HCT116 (cell line): ENCODE measurements around the gene SMYD3. TPM values are rescaled to one million over a fixed set of nuclear protein-coding genes. Genes with fewer than 3 reads are reported as not detected.

Experiments
- ATAC-seq: fragments of 200-7000 bp; cut with Tn5 transposase; 2 replicates; pipeline ENCODE4 v1.9.1; 2020; ENCODE audit warnings: mild to moderate bottlenecking, moderate library complexity
- BruUV-seq: library from RNA; stranded (reverse); fragments of 400-500 nt; replicated peaks from 2 replicates; lab custom pipeline; 2021; lab: Mats Ljungman, UMichigan
- CTCF ChIA-PET: fragments of 300-600 bp; sonication (Branson Sonifier 250); formaldehyde crosslinking; loops from one replicate; lab custom pipeline; 2021; ENCODE audit warnings: antibody characterized with exemption; lab: Charles Lee
- POLR2A ChIA-PET: fragments of 300-600, 350-600 bp; sonication (Branson Sonifier 250); formaldehyde crosslinking; loops from one replicate; lab custom pipeline; 2021; ENCODE audit warnings: antibody characterized with exemption; lab: Charles Lee
- RAD21 ChIA-PET, 2 experiments: fragments of 300-600 bp; sonication (Branson Sonifier 250); formaldehyde crosslinking; loops; one replicate each; lab custom pipeline; 2023; ENCODE audit warnings: low total read pairs in 2 of 2; ENCODE audit not compliant: uncharacterized antibody in 2 of 2, unreplicated experiment in 2 of 2, low non-redundant PET in 1 of 2; lab: Charles Lee
- DNase-seq: peaks from one replicate; pipeline ENCODE4 v3.0.0-alpha.2; 2010; ENCODE audit warnings: low read depth, low spot score
- H2AFZ ChIP-seq: fragments of 200-600 bp; shearing (Covaris generic), sonication (generic); 2 replicates; pipeline ENCODE4 v1.6.1; 2017; ENCODE audit warnings: low read depth, mixed run types, mixed read lengths, antibody characterized with exemption, low read length; ENCODE audit not compliant: poor library complexity, severe bottlenecking
- H3K27ac ChIP-seq: 2 replicates; pipeline ENCODE4 v1.5.1; 2012; ENCODE audit warnings: low read depth, low read length
- H3K27me3 ChIP-seq: fragments of 200-600 bp; sonication (generic); 2 replicates; pipeline ENCODE4 v1.6.1; 2016; ENCODE audit warnings: mixed run types, low read length, mixed read lengths; ENCODE audit not compliant: insufficient read depth
- H3K36me3 ChIP-seq, 2 experiments: fragments of 200-500 bp in 1 of 2; fragments of 200-600 bp in 1 of 2; sonication (Bioruptor generic) in 1 of 2; sonication (generic) in 1 of 2; 2 replicates each; pipeline versions ENCODE4 v1.5.1 to v1.6.1; 2014 to 2016; ENCODE audit warnings: low read length in 2 of 2, inconsistent platforms in 1 of 2, mixed read lengths in 1 of 2, mixed run types in 1 of 2; ENCODE audit not compliant: insufficient read depth in 2 of 2, control insufficient read depth in 1 of 2
- H3K4me1 ChIP-seq, 2 experiments: fragments of 200-600 bp in 1 of 2; sonication (generic) in 1 of 2; 2 replicates each; pipeline versions ENCODE4 v1.5.1 to v1.6.1; 2012 to 2017; ENCODE audit warnings: low read length in 2 of 2, inconsistent platforms in 1 of 2, mild to moderate bottlenecking in 1 of 2, mixed read lengths in 1 of 2, mixed run types in 1 of 2, moderate library complexity in 1 of 2; ENCODE audit not compliant: insufficient read depth in 2 of 2, control insufficient read depth in 1 of 2
- H3K4me2 ChIP-seq: fragments of 200-600 bp; sonication (generic); 2 replicates; pipeline ENCODE4 v1.6.1; 2017; ENCODE audit warnings: mixed run types, low read length, mixed read lengths
- H3K4me3 ChIP-seq, 2 experiments: fragments of 200-600 bp in 1 of 2; sonication (generic) in 1 of 2; replicated peaks in 1 of 2; 2 replicates each; pipeline ENCODE4 v1.5.1; 2011 to 2016; ENCODE audit warnings: low read length in 2 of 2, control low read depth in 1 of 2, low read depth in 1 of 2, mild to moderate bottlenecking in 1 of 2, mixed read lengths in 1 of 2, mixed run types in 1 of 2
- H3K79me2 ChIP-seq: fragments of 200-600 bp; sonication (generic); 2 replicates; pipeline ENCODE4 v1.6.1; 2017; ENCODE audit warnings: mild to moderate bottlenecking, mixed run types, low read length, moderate library complexity, mixed read lengths; ENCODE audit not compliant: insufficient read depth
- H3K9ac ChIP-seq: fragments of 200-600 bp; sonication (generic); 2 replicates; pipeline ENCODE4 v1.6.1; 2016; ENCODE audit warnings: low read length, mixed read lengths
- H3K9me2 ChIP-seq: fragments of 200-600 bp; sonication (generic), shearing (Covaris generic); 2 replicates; pipeline ENCODE4 v1.6.1; 2017; ENCODE audit warnings: mixed run types, mild to moderate bottlenecking, moderate library complexity; ENCODE audit not compliant: insufficient read depth
- H3K9me3 ChIP-seq, 2 experiments: fragments of 200-500 bp in 1 of 2; fragments of 200-600 bp in 1 of 2; sonication (Bioruptor generic) in 1 of 2; sonication (generic) in 1 of 2; 2 replicates each; pipeline ENCODE4 v1.6.1; 2014 to 2017; ENCODE audit warnings: low read length in 2 of 2, mixed read lengths in 2 of 2, inconsistent platforms in 1 of 2, low read depth in 1 of 2, mild to moderate bottlenecking in 1 of 2, mixed run types in 1 of 2, moderate library complexity in 1 of 2; ENCODE audit not compliant: control insufficient read depth in 1 of 2, insufficient read depth in 1 of 2
- H4K20me1 ChIP-seq: fragments of 200-600 bp; sonication (generic), shearing (Covaris generic); 2 replicates; pipeline ENCODE4 v1.6.1; 2017; ENCODE audit warnings: mixed run types, mild to moderate bottlenecking, moderate library complexity; ENCODE audit not compliant: insufficient read depth
- ATF3 ChIP-seq: IDR thresholded peaks from 2 replicates; pipeline ENCODE4 v1.6.1; 2012
- CBX3 ChIP-seq: IDR thresholded peaks from 2 replicates; pipeline ENCODE4 v1.6.1; 2012; ENCODE audit warnings: low read depth
- CTCF ChIP-seq, 3 experiments: fragments of 200-600 bp in 1 of 3; sonication (generic) in 1 of 3; IDR thresholded peaks in 2 of 3; conservative IDR thresholded peaks in 1 of 3; 2 replicates each; pipeline ENCODE4 v1.5.1; 2012 to 2017; ENCODE audit warnings: low read depth in 2 of 3, low read length in 2 of 3, antibody characterized with exemption in 1 of 3, borderline replicate concordance in 1 of 3, control low read depth in 1 of 3, mild to moderate bottlenecking in 1 of 3, mixed read lengths in 1 of 3, mixed run types in 1 of 3, moderate library complexity in 1 of 3; ENCODE audit not compliant: insufficient read depth in 1 of 3
- ELF1 ChIP-seq: IDR thresholded peaks from 2 replicates; pipeline ENCODE4 v1.6.1; 2012; ENCODE audit warnings: low read depth, borderline replicate concordance
- EZH2phosphoT487 ChIP-seq: fragments of 200-600 bp; IDR thresholded peaks from 2 replicates; pipeline ENCODE4 v1.6.1; 2018; ENCODE audit warnings: antibody characterized with exemption, borderline replicate concordance
- POLR2A ChIP-seq: IDR thresholded peaks from 2 replicates; pipeline ENCODE4 v1.7.0; 2011; ENCODE audit warnings: borderline replicate concordance; ENCODE audit not compliant: insufficient read depth, insufficient read length; ENCODE audit errors: extremely low read depth
- RAD21 ChIP-seq: IDR thresholded peaks from 2 replicates; pipeline ENCODE4 v1.6.1; 2012; ENCODE audit warnings: low read depth, mild to moderate bottlenecking
- REST ChIP-seq: IDR thresholded peaks from 2 replicates; pipeline ENCODE4 v1.6.1; 2012; ENCODE audit warnings: low read depth
- SIN3A ChIP-seq: IDR thresholded peaks from 2 replicates; pipeline ENCODE4 v1.6.1; 2012; ENCODE audit warnings: low read depth
- ZFX ChIP-seq: fragments of 450-650 bp; IDR thresholded peaks from 2 replicates; pipeline ENCODE4 v1.6.1; 2017
- ZNF274 ChIP-seq: fragments of 200-500 bp; sonication (Bioruptor generic); IDR thresholded peaks from 2 replicates; pipeline ENCODE4 v1.6.1; 2014; ENCODE audit warnings: mild to moderate bottlenecking, low read depth, low read length, inconsistent platforms
- intact Hi-C: fragments of 100-400 bp; cut with micrococcal nuclease; formaldehyde crosslinking; loops from 2 replicates; pipeline ENCODE4 v1.10.0; 2022
- total RNA-seq: library from RNA; stranded (reverse); gene quantifications from one replicate; pipeline ENCODE4 v1.2.1, GENCODE V29; 2021; ENCODE audit not compliant: unreplicated experiment

Gene SMYD3
- total RNA-seq, 1 experiment from 2014 or later, result 33.6 TPM

GRCh38 chr1:246271516-246271915 is 235.6 kb downstream of the SMYD3 start:
- Histone ChIP-seq H3K27ac (no peak overlapping the region), H3K79me2 (no peaks in the 10 kb centered on the region), H3K9ac (no peak overlapping the region), H4K20me1 (no peaks in the 10 kb centered on the region), H3K27me3 (no peaks in the 10 kb centered on the region), H3K9me3 (no peaks in the 10 kb centered on the region), H3K4me1 (no peaks in the 10 kb centered on the region), H3K4me2 (no peak overlapping the region), H3K36me3 (no peaks in the 10 kb centered on the region), H3K9me2 (no peaks in the 10 kb centered on the region), H2AFZ (no peak overlapping the region), H3K4me3 (no peak overlapping the region)
- BruUV-seq, result no TSS peak
- ChIA-PET CTCF (no interaction called here), RAD21 (no interaction called here), POLR2A (no interaction called here)
- ATAC-seq, result no peak
- no peak for DNase-seq
- intact Hi-C loops, result no loop called here
- TF ChIP-seq ELF1, result no peak
- no peak for TF ChIP-seq EZH2phosphoT487
- no peak for TF ChIP-seq CTCF (IDR thresholded peaks at IDR 0.05 in 2 of 3, conservative IDR thresholded peaks at IDR 0.05 in 1 of 3; ENCODE audit: borderline replicate concordance in 1 of 3, insufficient read depth in 1 of 3, low read depth in 2 of 3, low read length in 2 of 3)
- TF ChIP-seq SIN3A, result no peak
- no peak for TF ChIP-seq ZFX
- TF ChIP-seq CBX3, result no peak
- no peak for TF ChIP-seq ATF3
- TF ChIP-seq RAD21, result no peak
- no peak for TF ChIP-seq POLR2A
- no peak for TF ChIP-seq REST
- no peak for TF ChIP-seq ZNF274
